22Rv1 (cell line): ENCODE measurements around the gene TIMM8B.

ENCODE experiments used
- CTCF ChIP-seq: fragments of 450-650 bp; IDR thresholded peaks from 2 replicates; pipeline ENCODE4 v1.5.1; 2017; ENCODE audit warnings: mild to moderate bottlenecking
- ZFX ChIP-seq: fragments of 450-650 bp; IDR thresholded peaks from 2 replicates; pipeline ENCODE4 v1.6.1; 2017; ENCODE audit warnings: antibody characterized with exemption, borderline replicate concordance

GRCh38 chr11:112057170-112057569 lies 29.4 kb downstream of the TIMM8B start:
- no peak for TF ChIP-seq CTCF
- TF ChIP-seq ZFX: no peak
